GM18498 (cell line): ENCODE results near the gene SFT2D1.

Source experiments
- ATAC-seq: cut with Tn5 transposase; IDR thresholded peaks from one replicate; pipeline ENCODE4 v1.9.1; 2021; ENCODE audit warnings: mild to moderate bottlenecking, moderate library complexity; ENCODE audit not compliant: unreplicated experiment

SFT2D1 gene

DNA sequence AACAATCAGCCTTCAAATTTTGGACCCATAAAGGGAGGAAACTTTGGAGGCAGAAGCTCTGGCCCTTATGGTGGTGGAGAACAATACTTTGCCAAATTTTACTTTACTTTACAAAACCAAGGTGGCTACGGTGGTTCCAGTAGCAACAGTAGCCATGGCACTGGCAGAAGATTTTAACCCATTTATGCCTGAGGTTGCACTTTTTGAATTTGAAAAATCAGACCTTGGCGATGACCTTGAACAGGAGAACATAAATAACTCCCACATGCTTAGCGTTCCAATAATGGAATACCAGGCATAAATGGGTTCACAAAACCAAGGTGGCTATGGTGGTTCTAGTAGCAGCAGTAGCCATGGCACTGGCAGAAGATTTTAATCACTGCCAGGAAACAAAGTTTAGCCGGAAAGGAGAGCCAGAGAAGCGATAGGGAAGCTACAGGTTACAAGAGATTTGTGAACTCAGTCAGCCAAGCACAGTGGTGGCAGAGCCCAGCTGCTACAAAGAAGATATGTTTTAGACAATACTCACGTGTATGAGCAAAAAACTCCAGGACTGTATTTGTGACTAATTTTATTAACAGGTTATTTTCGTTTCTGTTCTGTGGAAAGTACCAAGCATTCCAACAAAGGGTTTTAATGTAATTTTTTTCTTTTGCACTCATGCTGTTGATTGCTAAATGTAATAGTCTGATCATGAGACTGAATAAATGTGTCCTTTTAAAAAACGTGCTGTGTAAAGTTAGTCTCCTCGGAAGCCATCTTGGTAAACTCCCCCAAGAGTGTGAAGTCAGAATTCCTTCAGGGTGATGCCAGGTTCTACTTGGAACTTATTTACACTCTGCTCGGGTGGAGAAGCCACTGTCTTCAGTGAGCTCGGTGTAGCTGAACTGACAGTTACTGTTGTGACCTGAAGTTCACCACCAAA is 6.7 kb downstream of the SFT2D1 start:
- peak; percentile 47 for ATAC-seq

DNA sequence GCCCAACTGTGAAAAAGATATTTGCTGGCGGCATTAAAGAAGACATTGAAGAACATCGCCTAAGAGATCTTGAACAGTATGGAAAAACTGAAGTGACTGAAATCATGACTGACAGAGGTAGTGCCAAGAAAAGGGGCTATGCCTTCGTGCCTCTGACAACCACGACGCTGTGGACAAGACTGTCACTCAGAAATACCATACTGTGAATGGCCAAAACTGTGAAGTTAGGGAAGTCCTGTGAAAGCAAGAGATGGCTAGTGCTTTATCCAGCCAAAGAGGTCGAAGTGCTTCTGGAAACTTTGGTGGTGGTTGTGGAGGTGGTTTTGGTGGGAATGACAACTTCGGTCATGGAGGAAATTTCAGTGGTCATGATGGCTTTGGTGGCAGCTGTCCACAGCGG is 7.5 kb downstream of the SFT2D1 start:
- no peak for ATAC-seq

DNA sequence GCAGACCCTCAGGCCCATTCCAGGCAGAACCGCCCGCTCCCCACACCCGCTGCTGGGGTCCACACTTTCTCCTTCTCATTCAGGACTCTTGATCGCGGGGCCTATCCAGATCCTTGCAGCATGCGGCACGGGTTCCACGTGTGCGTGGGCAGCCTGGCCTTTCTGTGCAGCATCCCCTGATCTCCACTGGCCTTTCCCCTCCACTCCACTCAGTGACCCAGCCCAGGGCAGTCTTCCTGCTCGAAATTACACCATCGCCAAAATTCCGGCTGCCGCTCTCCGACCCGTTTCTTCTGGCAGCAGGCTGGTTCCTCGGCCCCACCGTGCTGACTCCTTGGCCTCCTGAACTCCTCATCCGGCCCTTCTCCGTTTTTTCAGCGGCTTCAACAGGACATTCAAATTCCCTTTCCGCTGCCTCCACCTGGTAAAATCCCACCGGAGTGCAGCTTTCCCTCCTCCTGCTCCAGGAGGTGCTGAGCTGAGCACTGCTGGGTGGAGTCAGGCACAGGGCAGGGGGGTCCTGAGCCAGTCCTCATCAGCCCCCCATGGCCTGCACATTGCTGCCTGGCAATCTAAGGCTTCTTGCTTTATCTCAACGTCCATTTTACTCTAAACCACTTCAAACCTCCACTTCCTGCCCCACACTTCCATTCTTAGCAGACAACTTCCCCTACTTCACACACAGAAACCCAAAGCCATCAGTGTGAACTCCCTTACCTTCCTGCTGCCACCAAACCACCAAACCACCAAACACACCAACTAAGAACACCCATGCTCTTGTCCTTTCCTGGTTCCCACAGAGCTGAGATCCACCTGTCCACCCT is 9.0 kb downstream of the SFT2D1 start:
- ATAC-seq, result peak; percentile 75

DNA sequence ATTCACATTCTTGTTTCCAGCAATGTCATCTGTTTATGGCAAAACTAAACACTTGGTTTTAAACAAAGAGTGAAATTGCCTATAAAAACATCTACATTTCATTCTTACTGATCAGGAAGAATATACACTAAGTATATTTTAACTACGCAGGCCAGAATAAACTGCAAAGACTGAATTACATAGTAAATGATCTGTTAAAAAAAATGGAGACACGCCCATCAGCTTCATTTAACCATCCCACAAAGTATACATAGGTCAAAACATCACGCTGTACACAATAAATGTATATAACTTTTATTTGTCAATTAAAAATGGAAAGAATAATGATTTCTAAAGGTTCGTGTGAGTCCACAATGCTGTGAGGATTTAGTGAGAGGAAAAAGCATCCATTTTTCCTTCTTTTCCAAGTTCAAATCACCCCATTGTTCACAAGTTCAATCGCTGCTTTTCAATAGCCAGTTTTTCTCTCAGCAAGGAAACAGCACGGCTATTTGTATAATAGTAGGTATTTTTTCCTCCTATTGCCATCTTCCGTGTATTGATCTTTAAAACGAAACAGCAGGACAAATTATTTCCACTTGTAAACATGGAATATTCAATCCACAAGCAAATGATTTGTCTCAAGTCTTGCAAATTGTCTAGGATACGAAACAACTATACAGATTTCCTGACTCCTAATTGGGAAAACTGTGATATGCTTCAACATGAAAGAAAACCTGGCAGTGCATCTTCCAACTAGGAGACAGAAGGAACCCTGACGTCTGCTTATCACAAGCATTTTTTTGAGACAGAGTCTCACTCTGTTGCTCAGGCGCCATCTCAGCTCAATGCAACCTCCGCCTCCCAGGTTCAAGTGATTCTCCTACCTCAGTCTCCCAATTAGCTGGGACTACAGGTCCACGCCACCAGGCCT is 10.6 kb downstream of the SFT2D1 start:
- no peak for ATAC-seq

GRCh38 chr6:166330612-166331011 is 11.7 kb downstream of the SFT2D1 start:
- no peak for ATAC-seq

- ATAC-seq, result peak; percentile 94
Observed at GRCh38 chr6:166325383-166326042, 16.8 kb downstream of the SFT2D1 start.

- ATAC-seq, result no peak
Observed at GRCh38 chr6:166323395-166323794, 18.9 kb downstream of the SFT2D1 start.

DNA sequence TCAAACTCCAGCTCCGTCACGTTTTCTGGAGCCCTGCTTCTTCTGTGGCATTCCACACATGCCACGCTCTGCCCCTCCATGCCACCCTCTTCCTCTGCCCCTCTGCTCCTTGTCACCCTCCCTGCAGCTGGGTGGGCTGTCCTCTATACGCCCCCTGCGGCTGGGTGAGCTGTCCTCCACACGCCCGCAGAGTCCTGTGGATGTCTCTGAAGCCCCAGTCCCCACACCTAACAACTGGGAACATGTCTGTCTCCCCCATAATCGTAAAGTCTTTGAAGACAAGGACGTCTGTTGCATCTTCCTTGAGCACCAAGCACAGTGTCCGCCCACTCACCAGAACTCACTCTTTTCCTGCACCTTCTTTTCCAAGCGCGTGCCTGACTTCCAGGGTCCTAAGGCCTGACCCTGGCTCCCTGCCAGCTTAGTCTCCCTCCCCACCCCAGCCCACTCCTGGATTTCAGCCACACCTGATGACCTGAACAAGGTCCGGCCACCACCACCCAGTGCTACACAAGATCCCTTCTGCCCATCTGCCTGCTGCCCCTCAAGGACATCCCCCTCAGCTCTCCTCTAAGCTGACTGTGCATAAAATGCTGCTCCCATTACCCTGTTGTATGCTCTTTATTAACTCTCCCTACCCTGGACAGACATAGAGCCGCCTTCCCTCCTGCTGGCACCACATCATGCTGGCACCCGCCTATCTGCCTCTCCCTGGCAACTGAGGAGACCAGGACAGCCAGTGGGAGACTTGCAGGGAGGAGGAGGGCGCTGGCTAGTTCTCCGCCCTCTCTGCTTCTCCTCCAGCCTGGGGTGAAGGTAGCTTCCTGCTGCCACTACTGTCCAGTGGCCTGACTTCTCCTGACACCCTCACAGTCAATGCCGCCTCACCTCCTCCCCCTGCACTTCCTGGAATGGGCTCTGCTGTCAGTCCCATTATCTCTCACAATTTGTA is 23.4 kb downstream of the SFT2D1 start:
- ATAC-seq, result no peak

- no peak for ATAC-seq
Observed at GRCh38 chr6:166318227-166318626, 24.1 kb downstream of the SFT2D1 start.

GRCh38 chr6:166317261-166318212 is 24.8 kb downstream of the SFT2D1 start:
- ATAC-seq, result no peak

GRCh38 chr6:166315436-166315835 is 26.9 kb downstream of the SFT2D1 start:
- no peak for ATAC-seq

GRCh38 chr6:166314454-166314853 is 27.9 kb downstream of the SFT2D1 start:
- no peak for ATAC-seq

- peak; percentile 84 for ATAC-seq
Observed at GRCh38 chr6:166313255-166314070, 28.9 kb downstream of the SFT2D1 start.

DNA sequence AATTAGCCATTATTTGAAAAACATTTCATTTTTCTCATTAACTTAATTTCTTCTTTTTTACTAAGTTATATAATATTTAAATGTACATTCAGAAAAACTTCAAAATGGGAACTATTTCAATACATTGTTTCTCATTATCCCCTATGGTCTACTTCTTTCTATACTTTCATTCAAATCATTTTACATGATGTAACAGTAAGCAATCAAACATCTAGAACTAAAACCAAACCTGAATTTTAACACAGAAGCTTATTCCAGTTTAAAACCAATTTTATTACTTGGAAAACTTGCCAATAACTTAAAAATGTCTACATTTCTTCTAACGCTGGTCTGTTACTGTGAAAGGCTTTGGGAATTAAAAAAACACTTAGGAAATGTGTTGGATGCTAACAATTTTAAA is 29.5 kb downstream of the SFT2D1 start:
- no peak for ATAC-seq

GRCh38 chr6:166310634-166311033 is 31.7 kb downstream of the SFT2D1 start:
- no peak for ATAC-seq

DNA sequence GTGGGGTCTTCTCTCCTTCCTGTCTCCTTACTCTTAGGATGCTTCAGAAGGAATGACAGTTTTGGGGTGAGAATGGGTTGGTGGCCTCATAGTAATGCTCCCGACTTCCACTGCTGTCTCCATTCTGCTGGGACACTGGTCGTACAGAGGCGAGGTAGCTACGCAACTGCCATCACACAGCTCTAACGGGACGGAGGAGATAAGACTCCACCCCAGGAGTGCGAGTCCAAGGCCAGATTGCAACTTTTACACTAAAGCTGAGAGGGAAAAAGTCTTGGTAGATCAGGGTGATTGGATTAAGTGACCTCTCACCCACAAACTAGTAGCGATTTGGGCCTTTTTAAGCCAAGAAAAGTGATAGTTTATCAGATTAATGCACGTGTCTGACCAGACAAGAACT is 32.4 kb downstream of the SFT2D1 start:
- ATAC-seq, result no peak
